CD4-positive, CD25-positive, alpha-beta regulatory T cell (primary cell): ENCODE results near the gene PUS7L. TPM values are rescaled to one million over a fixed set of nuclear protein-coding genes. Genes with fewer than 3 reads are reported as not detected.

Experiments used
- ATAC-seq, 2 donors: fragments of 150-1000 bp; cut with Tn5 transposase; one replicate each; pipeline ENCODE4 v1.10.0; 2021; ENCODE audit warnings: low read depth in 2 of 2, moderate number of reproducible peaks in 2 of 2, moderate library complexity in 1 of 2
- DNase-seq, 3 donors: peaks; one replicate each; pipeline versions ENCODE4 v3.0.0 to v3.0.0-alpha.2; 2012 to 2022; ENCODE audit warnings: mixed read lengths in 1 of 3
- H3K27ac ChIP-seq: one replicate; pipeline ENCODE4 v1.7.0; 2013; ENCODE audit warnings: mild to moderate bottlenecking, low read length; ENCODE audit not compliant: insufficient read depth, poor library complexity, severe bottlenecking
- H3K27me3 ChIP-seq: one replicate; pipeline ENCODE4 v1.7.0; 2013; ENCODE audit warnings: low read length; ENCODE audit not compliant: control insufficient read depth, insufficient read depth
- H3K36me3 ChIP-seq: one replicate; pipeline ENCODE4 v1.7.0; 2013; ENCODE audit warnings: mild to moderate bottlenecking, low read length, moderate library complexity; ENCODE audit not compliant: control insufficient read depth, insufficient read depth
- H3K4me1 ChIP-seq: 2 replicates; pipeline ENCODE4 v1.7.0; 2013; ENCODE audit warnings: mild to moderate bottlenecking, low read length; ENCODE audit not compliant: insufficient read depth, control insufficient read depth, poor library complexity, severe bottlenecking
- H3K4me3 ChIP-seq: one replicate; pipeline ENCODE4 v1.7.0; 2013; ENCODE audit warnings: low read depth, mild to moderate bottlenecking, low read length, moderate library complexity
- H3K9me3 ChIP-seq, 2 experiments: 1 replicate in 1 of 2; 2 replicates in 1 of 2; pipeline ENCODE4 v1.7.0; 2013; ENCODE audit warnings: low read length in 2 of 2, mild to moderate bottlenecking in 1 of 2, moderate library complexity in 1 of 2; ENCODE audit not compliant: control insufficient read depth in 2 of 2
- H3K27ac Mint-ChIP-seq, 3 donors: one replicate each; pipeline ENCODE4 v1.8.0; 2020 to 2022; ENCODE audit warnings: mild to moderate bottlenecking in 3 of 3, mixed read lengths in 3 of 3, moderate library complexity in 2 of 3
- H3K27me3 Mint-ChIP-seq: one replicate; pipeline ENCODE4 v1.8.0; 2022; ENCODE audit warnings: mild to moderate bottlenecking, mixed read lengths
- H3K36me3 Mint-ChIP-seq: one replicate; pipeline ENCODE4 v1.8.0; 2020; ENCODE audit warnings: mixed read lengths
- H3K4me1 Mint-ChIP-seq, 4 donors: one replicate each; pipeline ENCODE4 v1.8.0; 2020 to 2022; ENCODE audit warnings: mixed read lengths in 4 of 4, mild to moderate bottlenecking in 1 of 4
- H3K4me3 Mint-ChIP-seq, 4 donors: one replicate each; pipeline ENCODE4 v1.8.0; 2020 to 2022; ENCODE audit warnings: mild to moderate bottlenecking in 4 of 4, mixed read lengths in 4 of 4, moderate library complexity in 3 of 4
- H3K9me3 Mint-ChIP-seq, 7 donors: one replicate each; pipeline ENCODE4 v1.8.0; 2020 to 2022; ENCODE audit warnings: mixed read lengths in 7 of 7, mild to moderate bottlenecking in 3 of 7, moderate library complexity in 2 of 7
- polyA plus RNA-seq, 4 donors: library from polyadenylated mRNA; unstranded; fragments of 300-500 nt; fragmentation: Illumina TruSeq; gene quantifications; one replicate each; pipeline ENCODE4 v1.2.3, GENCODE V29; 2021
- total RNA-seq: library from RNA; stranded (reverse); gene quantifications from one replicate; pipeline ENCODE4 v1.2.3, GENCODE V29; 2022

The PUS7L gene
- total and polyA plus RNA-seq, 5 donors from 2014 or later: 16.1 to 33.5 (median 27.0) TPM

GRCh38 chr12:43744826-43745225, 13.8 kb downstream of the PUS7L start:
- peaks cover 0 to 16% (median 4%) of the 10 kb centered on the region in 4 donors for H3K4me1 Mint-ChIP-seq
- H3K9me3 ChIP-seq: no peaks in the 10 kb centered on the region
- no peaks in the 10 kb centered on the region for H3K27me3 ChIP-seq
- no peak overlapping the region for H3K4me3 ChIP-seq
- peaks cover 43% of the 10 kb centered on the region for H3K36me3 ChIP-seq
- H3K9me3 Mint-ChIP-seq: no peaks in the 10 kb centered on the region
- peaks cover 39% of the 10 kb centered on the region for H3K36me3 Mint-ChIP-seq
- H3K27me3 Mint-ChIP-seq: no peaks in the 10 kb centered on the region
- H3K27ac Mint-ChIP-seq: no peak overlapping the region
- no peaks in the 10 kb centered on the region for H3K4me1 ChIP-seq
- DNase-seq (no peak), ATAC-seq (no peak)
- H3K27ac ChIP-seq: no peak overlapping the region
- H3K4me3 Mint-ChIP-seq: no peak overlapping the region

GRCh38 chr12:43742106-43742505, 16.5 kb downstream of the PUS7L start:
- H3K9me3 ChIP-seq: no peaks in the 10 kb centered on the region
- Mint-ChIP-seq H3K27me3 (no peaks in the 10 kb centered on the region), H3K4me1 (peaks cover 0 to 16% (median 0%) of the 10 kb centered on the region in 4 donors), H3K27ac (no peak overlapping the region), H3K4me3 (no peak overlapping the region), H3K9me3 (no peaks in the 10 kb centered on the region), H3K36me3 (peaks cover 51% of the 10 kb centered on the region)
- DNase-seq (no peak), ATAC-seq (no peak)
- no peaks in the 10 kb centered on the region for H3K4me1 ChIP-seq
- no peaks in the 10 kb centered on the region for H3K27me3 ChIP-seq
- H3K4me3 ChIP-seq: no peak overlapping the region
- no peak overlapping the region for H3K27ac ChIP-seq
- H3K36me3 ChIP-seq: peaks cover 51% of the 10 kb centered on the region

- H3K27ac Mint-ChIP-seq: no peak overlapping the region
- peaks cover 56% of the 10 kb centered on the region for H3K36me3 Mint-ChIP-seq
- H3K4me3 ChIP-seq: no peak overlapping the region
- peaks cover 0 to 12% (median 0%) of the 10 kb centered on the region in 4 donors for H3K4me1 Mint-ChIP-seq
- H3K9me3 ChIP-seq: no peaks in the 10 kb centered on the region
- no peak for ATAC-seq
- H3K27ac ChIP-seq: no peak overlapping the region
- H3K36me3 ChIP-seq: peaks cover 59% of the 10 kb centered on the region
- H3K27me3 Mint-ChIP-seq: no peaks in the 10 kb centered on the region
- no peak for DNase-seq
- H3K9me3 Mint-ChIP-seq: no peaks in the 10 kb centered on the region
- H3K4me3 Mint-ChIP-seq: no peak overlapping the region
- no peaks in the 10 kb centered on the region for H3K27me3 ChIP-seq
- no peaks in the 10 kb centered on the region for H3K4me1 ChIP-seq
Observed at GRCh38 chr12:43740511-43741100, 18.0 kb downstream of the PUS7L start.

- Histone ChIP-seq H3K27ac (no peak overlapping the region), H3K36me3 (peaks cover 46% of the 10 kb centered on the region), H3K9me3 (no peaks in the 10 kb centered on the region), H3K27me3 (no peaks in the 10 kb centered on the region), H3K4me3 (no peak overlapping the region), H3K4me1 (no peaks in the 10 kb centered on the region)
- H3K4me3 Mint-ChIP-seq: no peak overlapping the region
- DNase-seq: no peak
- H3K4me1 Mint-ChIP-seq: peaks cover 0 to 11% (median 4%) of the 10 kb centered on the region in 4 donors
- H3K9me3 Mint-ChIP-seq: peaks cover 0 to 2% (median 0%) of the 10 kb centered on the region in 7 donors
- no peaks in the 10 kb centered on the region for H3K27me3 Mint-ChIP-seq
- no peak for ATAC-seq
- no peak overlapping the region for H3K27ac Mint-ChIP-seq
- peaks cover 48% of the 10 kb centered on the region for H3K36me3 Mint-ChIP-seq
Observed at GRCh38 chr12:43737646-43738045, 20.9 kb downstream of the PUS7L start.

- H3K27ac ChIP-seq: no peak overlapping the region
- Mint-ChIP-seq H3K36me3 (peaks cover 45% of the 10 kb centered on the region), H3K27me3 (no peaks in the 10 kb centered on the region), H3K27ac (no peak overlapping the region), H3K9me3 (peaks cover 0 to 2% (median 0%) of the 10 kb centered on the region in 7 donors), H3K4me3 (no peak overlapping the region), H3K4me1 (peaks cover 0 to 13% (median 5%) of the 10 kb centered on the region in 4 donors)
- ATAC-seq: no peak
- no peak for DNase-seq
- H3K27me3 ChIP-seq: no peaks in the 10 kb centered on the region
- no peaks in the 10 kb centered on the region for H3K9me3 ChIP-seq
- peaks cover 42% of the 10 kb centered on the region for H3K36me3 ChIP-seq
- no peaks in the 10 kb centered on the region for H3K4me1 ChIP-seq
- no peak overlapping the region for H3K4me3 ChIP-seq
Observed at GRCh38 chr12:43736927-43737440, 21.6 kb downstream of the PUS7L start.

- no peak overlapping the region for H3K4me3 ChIP-seq
- H3K9me3 ChIP-seq: no peaks in the 10 kb centered on the region
- no peaks in the 10 kb centered on the region for H3K27me3 ChIP-seq
- H3K4me1 ChIP-seq: peaks cover 4% of the 10 kb centered on the region
- H3K9me3 Mint-ChIP-seq: peaks cover 0 to 2% (median 0%) of the 10 kb centered on the region in 7 donors
- no peaks in the 10 kb centered on the region for H3K27me3 Mint-ChIP-seq
- H3K27ac Mint-ChIP-seq: no peak overlapping the region
- peaks cover 35% of the 10 kb centered on the region for H3K36me3 Mint-ChIP-seq
- H3K4me3 Mint-ChIP-seq: no peak overlapping the region
- DNase-seq (no peak), ATAC-seq (no peak)
- peaks cover 30% of the 10 kb centered on the region for H3K36me3 ChIP-seq
- H3K27ac ChIP-seq: no peak overlapping the region
- H3K4me1 Mint-ChIP-seq: peaks cover 7 to 21% (median 13%) of the 10 kb centered on the region in 4 donors
Observed at GRCh38 chr12:43733687-43734086, 24.9 kb downstream of the PUS7L start.

- H3K27ac Mint-ChIP-seq: peak overlapping the region in 2 of 3 donors; percentile 51 to 73
- peaks cover 10% of the 10 kb centered on the region for H3K36me3 ChIP-seq
Observed at GRCh38 chr12:43730283-43730682, 28.3 kb downstream of the PUS7L start.

GRCh38 chr12:43728698-43729097, 29.9 kb downstream of the PUS7L start:
- H3K4me1 Mint-ChIP-seq: peaks cover 7 to 17% (median 10%) of the 10 kb centered on the region in 4 donors
- H3K9me3 Mint-ChIP-seq: peaks cover 0 to 2% (median 0%) of the 10 kb centered on the region in 7 donors
- Histone ChIP-seq H3K4me3 (no peak overlapping the region), H3K27me3 (no peaks in the 10 kb centered on the region), H3K36me3 (peaks cover 4% of the 10 kb centered on the region), H3K9me3 (no peaks in the 10 kb centered on the region), H3K4me1 (peaks cover 4% of the 10 kb centered on the region), H3K27ac (no peak overlapping the region)
- no peak for DNase-seq
- peaks cover 9% of the 10 kb centered on the region for H3K36me3 Mint-ChIP-seq
- H3K4me3 Mint-ChIP-seq: no peak overlapping the region
- H3K27me3 Mint-ChIP-seq: no peaks in the 10 kb centered on the region
- H3K27ac Mint-ChIP-seq: no peak overlapping the region
- ATAC-seq: no peak

More at GRCh38 chr12:43730283-43730682, 28.3 kb downstream of the PUS7L start:
- Mint-ChIP-seq H3K4me3 (no peak overlapping the region), H3K36me3 (peaks cover 14% of the 10 kb centered on the region), H3K4me1 (peaks cover 7 to 21% (median 12%) of the 10 kb centered on the region in 4 donors), H3K27me3 (no peaks in the 10 kb centered on the region), H3K9me3 (peaks cover 0 to 2% (median 0%) of the 10 kb centered on the region in 7 donors)
- Histone ChIP-seq H3K9me3 (no peaks in the 10 kb centered on the region), H3K4me1 (peaks cover 4% of the 10 kb centered on the region), H3K27ac (no peak overlapping the region), H3K4me3 (no peak overlapping the region), H3K27me3 (no peaks in the 10 kb centered on the region)
- DNase-seq: peak in 1 of 3 donors; percentile 18
- ATAC-seq: no peak
